Mesendoderm (in vitro differentiated cells): ENCODE measurements around the gene KCNK1.
A peak's percentile ranks its signal among the peaks of the same experiment; 100 is the strongest.

Experiments
- DNase-seq: peaks from one replicate; pipeline ENCODE4 v3.0.0; 2013
- H2AK5ac ChIP-seq: 2 replicates; pipeline ENCODE4 v1.6.1; 2013; ENCODE audit warnings: low read length, inconsistent platforms
- H2BK120ac ChIP-seq: 2 replicates; pipeline ENCODE4 v1.6.1; 2013; ENCODE audit warnings: low read depth, mild to moderate bottlenecking, low read length, moderate library complexity, mixed read lengths
- H2BK15ac ChIP-seq: replicated peaks from 2 replicates; pipeline ENCODE4 v1.6.1; 2013; ENCODE audit warnings: low read depth, mild to moderate bottlenecking, moderate library complexity
- H2BK5ac ChIP-seq: 2 replicates; pipeline ENCODE4 v1.6.1; 2013; ENCODE audit warnings: low read length, inconsistent platforms
- H3K18ac ChIP-seq: 2 replicates; pipeline ENCODE4 v1.6.1; 2013; ENCODE audit warnings: mild to moderate bottlenecking, low read length, mixed read lengths
- H3K23ac ChIP-seq: one replicate; pipeline ENCODE4 v1.6.1; 2013; ENCODE audit warnings: low read length
- H3K27ac ChIP-seq: 2 replicates; pipeline ENCODE4 v1.5.1; 2013; ENCODE audit warnings: low read depth, mild to moderate bottlenecking, inconsistent platforms, low read length, moderate library complexity
- H3K27me3 ChIP-seq: 2 replicates; pipeline ENCODE4 v1.6.1; 2013; ENCODE audit warnings: low read length, control low read depth, mild to moderate bottlenecking, inconsistent platforms; ENCODE audit not compliant: insufficient read depth, poor library complexity
- H3K36me3 ChIP-seq: 2 replicates; pipeline ENCODE4 v1.6.1; 2013; ENCODE audit warnings: low read length, inconsistent platforms; ENCODE audit not compliant: control insufficient read depth, insufficient read depth
- H3K4ac ChIP-seq: one replicate; pipeline ENCODE4 v1.6.1; 2013; ENCODE audit warnings: low read depth, mild to moderate bottlenecking, low read length, moderate library complexity
- H3K4me1 ChIP-seq: 2 replicates; pipeline ENCODE4 v1.6.1; 2013; ENCODE audit warnings: low read depth, low read length, inconsistent platforms; ENCODE audit not compliant: control insufficient read depth
- H3K4me2 ChIP-seq: 2 replicates; pipeline ENCODE4 v1.6.1; 2013; ENCODE audit warnings: low read length
- H3K4me3 ChIP-seq: 2 replicates; pipeline ENCODE4 v1.5.1; 2013; ENCODE audit warnings: mild to moderate bottlenecking, low read length
- H3K56ac ChIP-seq: one replicate; pipeline ENCODE4 v1.6.1; 2013; ENCODE audit warnings: low read length
- H3K79me1 ChIP-seq: 2 replicates; pipeline ENCODE4 v1.6.1; 2013; ENCODE audit warnings: low read length, inconsistent platforms
- H3K79me2 ChIP-seq: 2 replicates; pipeline ENCODE4 v1.6.1; 2013; ENCODE audit warnings: mild to moderate bottlenecking, low read length; ENCODE audit not compliant: control insufficient read depth, insufficient read depth
- H3K9ac ChIP-seq: 2 replicates; pipeline ENCODE4 v1.6.1; 2013; ENCODE audit warnings: low read length, inconsistent platforms
- H4K5ac ChIP-seq: one replicate; pipeline ENCODE4 v1.6.1; 2013; ENCODE audit warnings: low read length
- H4K8ac ChIP-seq: one replicate; pipeline ENCODE4 v1.6.1; 2013; ENCODE audit warnings: low read depth, mild to moderate bottlenecking, control low read depth, low read length, moderate library complexity
- WGBS: extraction: QIAGEN DNeasy Blood & Tissue Kit; methylation state at CpG from one replicate; pipeline ENCODE4 v1.1.7; 2013; ENCODE audit warnings: low lambda C conversion rate, missing lambda C conversion rate; ENCODE audit not compliant: insufficient coverage; ENCODE audit errors: extremely low coverage; 5-methylcytosine and 5-hydroxymethylcytosine counted together

Gene KCNK1

GRCh38 chr1:233636503-233636877 lies 22.6 kb downstream of the KCNK1 start:
- no peaks in the 10 kb centered on the region for H3K36me3 ChIP-seq
- no peak overlapping the region for H3K4me3 ChIP-seq
- peak overlapping the region; percentile 26 for H2BK5ac ChIP-seq
- no peak for DNase-seq
- no peak overlapping the region for H3K4ac ChIP-seq
- peak overlapping the region; percentile 4 for H3K4me2 ChIP-seq
- peak overlapping the region; percentile 39 for H3K18ac ChIP-seq
- peaks cover 10% of the 10 kb centered on the region for H3K4me1 ChIP-seq
- peak overlapping the region; percentile 12 for H3K56ac ChIP-seq
- H2AK5ac ChIP-seq, result peak overlapping the region; percentile 65
- no CpG with 5 or more reads among the region's 2 CpGs for WGBS
- H2BK120ac ChIP-seq, result no peak overlapping the region
- no peak overlapping the region for H4K8ac ChIP-seq
- peak overlapping the region; percentile 16 for H3K27ac ChIP-seq
- H3K23ac ChIP-seq, result no peak overlapping the region
- no peaks in the 10 kb centered on the region for H3K79me2 ChIP-seq
- H2BK15ac ChIP-seq, result no peak overlapping the region
- no peak overlapping the region for H4K5ac ChIP-seq
- H3K9ac ChIP-seq, result no peak overlapping the region
- no peaks in the 10 kb centered on the region for H3K27me3 ChIP-seq
- H3K79me1 ChIP-seq, result no peaks in the 10 kb centered on the region

GRCh38 chr1:233638513-233638912 lies 24.6 kb downstream of the KCNK1 start:
- H3K23ac ChIP-seq, result no peak overlapping the region
- no peak overlapping the region for H3K9ac ChIP-seq
- no peak overlapping the region for H4K8ac ChIP-seq
- DNase-seq, result no peak
- H2AK5ac ChIP-seq, result no peak overlapping the region
- H3K27me3 ChIP-seq, result no peaks in the 10 kb centered on the region
- H3K79me2 ChIP-seq, result no peaks in the 10 kb centered on the region
- no peak overlapping the region for H2BK15ac ChIP-seq
- no peak overlapping the region for H3K4me2 ChIP-seq
- H4K5ac ChIP-seq, result no peak overlapping the region
- H3K79me1 ChIP-seq, result no peaks in the 10 kb centered on the region
- H3K27ac ChIP-seq, result no peak overlapping the region
- H3K18ac ChIP-seq, result no peak overlapping the region
- H3K4ac ChIP-seq, result no peak overlapping the region
- no peak overlapping the region for H2BK5ac ChIP-seq
- H3K4me3 ChIP-seq, result no peak overlapping the region
- H3K56ac ChIP-seq, result no peak overlapping the region
- no CpG with 5 or more reads among the region's 7 CpGs for WGBS
- no peaks in the 10 kb centered on the region for H3K36me3 ChIP-seq
- H2BK120ac ChIP-seq, result no peak overlapping the region
- H3K4me1 ChIP-seq, result peaks cover 16% of the 10 kb centered on the region

- no CpG with 5 or more reads among the region's 5 CpGs for WGBS
- Histone ChIP-seq H3K9ac (no peak overlapping the region), H3K4ac (no peak overlapping the region), H3K27ac (no peak overlapping the region), H2BK5ac (no peak overlapping the region), H3K4me2 (no peak overlapping the region), H3K56ac (no peak overlapping the region), H3K27me3 (no peaks in the 10 kb centered on the region), H3K79me2 (no peaks in the 10 kb centered on the region), H3K4me3 (no peak overlapping the region), H2BK15ac (no peak overlapping the region), H2BK120ac (no peak overlapping the region), H3K18ac (no peak overlapping the region), H3K4me1 (peaks cover 16% of the 10 kb centered on the region), H3K79me1 (no peaks in the 10 kb centered on the region), H4K8ac (no peak overlapping the region), H3K23ac (no peak overlapping the region), H3K36me3 (no peaks in the 10 kb centered on the region), H4K5ac (peak overlapping the region; percentile 74), H2AK5ac (no peak overlapping the region)
- no peak for DNase-seq
Measured at GRCh38 chr1:233639611-233640010, 25.7 kb downstream of the KCNK1 start.

- Histone ChIP-seq H3K36me3 (no peaks in the 10 kb centered on the region), H4K8ac (no peak overlapping the region), H3K79me1 (no peaks in the 10 kb centered on the region), H4K5ac (no peak overlapping the region), H3K56ac (no peak overlapping the region), H2BK5ac (no peak overlapping the region), H3K4me1 (peaks cover 16% of the 10 kb centered on the region), H2AK5ac (no peak overlapping the region), H3K9ac (no peak overlapping the region), H3K4ac (no peak overlapping the region), H3K18ac (no peak overlapping the region), H2BK120ac (no peak overlapping the region), H3K27ac (no peak overlapping the region), H3K4me2 (no peak overlapping the region), H3K4me3 (no peak overlapping the region), H3K79me2 (no peaks in the 10 kb centered on the region), H3K23ac (no peak overlapping the region), H2BK15ac (no peak overlapping the region), H3K27me3 (no peaks in the 10 kb centered on the region)
- no CpG with 5 or more reads among the region's 3 CpGs for WGBS
- DNase-seq, result no peak
Measured at GRCh38 chr1:233640179-233640578, 26.3 kb downstream of the KCNK1 start.

GRCh38 chr1:233641029-233641428 lies 27.1 kb downstream of the KCNK1 start:
- Histone ChIP-seq H3K27ac (no peak overlapping the region), H3K18ac (no peak overlapping the region), H3K79me2 (no peaks in the 10 kb centered on the region), H4K5ac (no peak overlapping the region), H4K8ac (no peak overlapping the region), H3K4me3 (no peak overlapping the region), H3K4ac (no peak overlapping the region), H2BK5ac (no peak overlapping the region), H2BK120ac (no peak overlapping the region), H3K56ac (no peak overlapping the region), H3K4me1 (peaks cover 16% of the 10 kb centered on the region), H3K9ac (no peak overlapping the region), H2AK5ac (no peak overlapping the region), H3K23ac (no peak overlapping the region), H3K79me1 (no peaks in the 10 kb centered on the region), H2BK15ac (no peak overlapping the region), H3K36me3 (no peaks in the 10 kb centered on the region), H3K27me3 (no peaks in the 10 kb centered on the region), H3K4me2 (no peak overlapping the region)
- WGBS, result no CpG with 5 or more reads among the region's 6 CpGs
- DNase-seq, result no peak

- H3K27ac ChIP-seq, result no peak overlapping the region
- H2AK5ac ChIP-seq, result no peak overlapping the region
- no peak overlapping the region for H3K18ac ChIP-seq
- H4K8ac ChIP-seq, result no peak overlapping the region
- no peak overlapping the region for H2BK120ac ChIP-seq
- H2BK5ac ChIP-seq, result no peak overlapping the region
- no peaks in the 10 kb centered on the region for H3K79me1 ChIP-seq
- no peak overlapping the region for H3K4me3 ChIP-seq
- H3K4ac ChIP-seq, result no peak overlapping the region
- H3K36me3 ChIP-seq, result no peaks in the 10 kb centered on the region
- no peak overlapping the region for H3K23ac ChIP-seq
- H2BK15ac ChIP-seq, result no peak overlapping the region
- no peaks in the 10 kb centered on the region for H3K27me3 ChIP-seq
- H3K4me2 ChIP-seq, result no peak overlapping the region
- no peak overlapping the region for H3K9ac ChIP-seq
- H3K56ac ChIP-seq, result no peak overlapping the region
- WGBS, result no CpG with 5 or more reads among the region's 4 CpGs
- H3K79me2 ChIP-seq, result no peaks in the 10 kb centered on the region
- peaks cover 8% of the 10 kb centered on the region for H3K4me1 ChIP-seq
- H4K5ac ChIP-seq, result no peak overlapping the region
- DNase-seq, result no peak
Measured at GRCh38 chr1:233647073-233647472, 33.2 kb downstream of the KCNK1 start.
